HepG2 (cell line): ENCODE data around the gene PHC1. TPM values are rescaled to one million over a fixed set of nuclear protein-coding genes. Genes with fewer than 3 reads are reported as not detected.
A peak's percentile ranks its signal among the peaks of the same experiment; 100 is the strongest.

Experiments used
- EED ChIP-seq: sonication (generic); formaldehyde crosslinking; IDR thresholded peaks from 2 replicates; pipeline ENCODE4 v1.5.0; 2020; ENCODE audit warnings: mild to moderate bottlenecking, missing genetic modification reagents
- ERF ChIP-seq: IDR thresholded peaks from 2 replicates; pipeline ENCODE4 v1.6.1; 2018; ENCODE audit warnings: missing biosample characterization, missing genetic modification reagents
- ESRRA ChIP-seq: sonication (generic); formaldehyde crosslinking; IDR thresholded peaks from 2 replicates; pipeline ENCODE4 v1.5.1; 2020; ENCODE audit warnings: mild to moderate bottlenecking, low read depth, missing genetic modification reagents
- IRF2 ChIP-seq: IDR thresholded peaks from 2 replicates; pipeline ENCODE4 v1.6.1; 2018; ENCODE audit warnings: missing genetic modification reagents, missing compliant biosample characterization
- NBN ChIP-seq: fragments of 450-650 bp; conservative IDR thresholded peaks from 2 replicates; pipeline ENCODE4 v1.6.1; 2017
- NCOA5 ChIP-seq: sonication (generic); formaldehyde crosslinking; IDR thresholded peaks from 2 replicates; pipeline ENCODE4 v1.4.0; 2020; ENCODE audit warnings: missing genetic modification reagents
- NFIC ChIP-seq: IDR thresholded peaks from 2 replicates; pipeline ENCODE4 v1.6.1; 2012; ENCODE audit warnings: mild to moderate bottlenecking, low read length, inconsistent platforms
- NFKB2 ChIP-seq: sonication (generic); formaldehyde crosslinking; IDR thresholded peaks from 2 replicates; pipeline ENCODE4 v1.4.0; 2020; ENCODE audit warnings: missing genetic modification reagents, borderline replicate concordance
- PAF1 ChIP-seq: IDR thresholded peaks from 2 replicates; pipeline ENCODE4 v1.6.1; 2016; ENCODE audit warnings: missing genetic modification reagents, missing compliant biosample characterization
- RXRB ChIP-seq: IDR thresholded peaks from 2 replicates; pipeline ENCODE4 v1.6.1; 2016; ENCODE audit warnings: borderline replicate concordance, missing genetic modification reagents, missing compliant biosample characterization
- XBP1 ChIP-seq: sonication (generic); formaldehyde crosslinking; IDR thresholded peaks from 2 replicates; pipeline ENCODE4 v1.5.0; 2020; ENCODE audit warnings: missing genetic modification reagents
- ZFYVE20 ChIP-seq: sonication (generic); formaldehyde crosslinking; IDR thresholded peaks from 2 replicates; pipeline ENCODE4 v1.8.0; 2023; ENCODE audit warnings: low read depth, mild to moderate bottlenecking, moderate library complexity, missing genetic modification reagents, borderline replicate concordance
- ZKSCAN8 ChIP-seq: IDR thresholded peaks from 2 replicates; pipeline ENCODE4 v1.6.1; 2016; ENCODE audit warnings: borderline replicate concordance, missing genetic modification reagents, missing compliant biosample characterization
- ZNF331 ChIP-seq: sonication (generic); formaldehyde crosslinking; IDR thresholded peaks from 2 replicates; pipeline ENCODE4 v1.4.0; 2020; ENCODE audit warnings: missing genetic modification reagents
- ZNF431 ChIP-seq: sonication (generic); formaldehyde crosslinking; IDR thresholded peaks from 2 replicates; pipeline ENCODE4 v1.9.0; 2022; ENCODE audit warnings: missing genetic modification reagents, low read depth, mild to moderate bottlenecking, borderline replicate concordance
- ZNF713 ChIP-seq: sonication (generic); formaldehyde crosslinking; IDR thresholded peaks from 2 replicates; pipeline ENCODE4 v1.4.0; 2020; ENCODE audit warnings: mild to moderate bottlenecking, missing genetic modification reagents
- polyA plus RNA-seq, 8 experiments: library from polyadenylated mRNA; depleted of rRNA in 3 of 8; stranded (reverse) in 7 of 8; unstranded in 1 of 8; fragments of >200 nt; fragmentation: Illumina TruSeq in 4 of 8; extraction: Trizol in 4 of 8; gene quantifications; 2 replicates each; pipeline versions ENCODE4 v1.2.1 to v1.2.3, GENCODE V29; 2011 to 2016; ENCODE audit warnings: low read depth in 4 of 8, missing spikeins in 1 of 8, mixed read lengths in 1 of 8; ENCODE audit not compliant: insufficient read depth in 1 of 8
- total RNA-seq, 5 experiments: library from RNA; depleted of rRNA; stranded (reverse); fragments of >200 nt; fragmentation: Illumina TruSeq; extraction: Trizol; gene quantifications; 2 replicates each; pipeline ENCODE4 v1.2.3, GENCODE V29; 2016; ENCODE audit warnings: low read depth in 1 of 5
- TF ChIP-seq, protein P1 (sequence below): sonication (generic); formaldehyde crosslinking; IDR thresholded peaks from 2 replicates; pipeline ENCODE4 v1.4.0; 2020; ENCODE audit warnings: mild to moderate bottlenecking, missing genetic modification reagents
- TF ChIP-seq, protein P2 (sequence below): sonication (generic); formaldehyde crosslinking; IDR thresholded peaks from 2 replicates; pipeline ENCODE4 v1.4.0; 2020; ENCODE audit warnings: mild to moderate bottlenecking, low read depth, missing genetic modification reagents
- TF ChIP-seq, protein P3 (sequence below): sonication (generic); formaldehyde crosslinking; IDR thresholded peaks from 2 replicates; pipeline ENCODE4 v1.4.0; 2020; ENCODE audit warnings: low read depth, mild to moderate bottlenecking, missing genetic modification reagents
- TF ChIP-seq, protein P4 (sequence below): sonication (generic); formaldehyde crosslinking; IDR thresholded peaks from 2 replicates; pipeline ENCODE4 v1.4.0; 2020; ENCODE audit warnings: missing genetic modification reagents, borderline replicate concordance
- TF ChIP-seq, protein P5 (sequence below): sonication (generic); formaldehyde crosslinking; IDR thresholded peaks from 2 replicates; pipeline ENCODE4 v1.4.0; 2020; ENCODE audit warnings: missing genetic modification reagents, borderline replicate concordance

The PHC1 gene
- total and polyA plus RNA-seq, 2 of the 13 experiments (the other 11 are each of a cell fraction or from before 2014, with no cell fraction given) = 9.4 to 35.0 TPM

DNA sequence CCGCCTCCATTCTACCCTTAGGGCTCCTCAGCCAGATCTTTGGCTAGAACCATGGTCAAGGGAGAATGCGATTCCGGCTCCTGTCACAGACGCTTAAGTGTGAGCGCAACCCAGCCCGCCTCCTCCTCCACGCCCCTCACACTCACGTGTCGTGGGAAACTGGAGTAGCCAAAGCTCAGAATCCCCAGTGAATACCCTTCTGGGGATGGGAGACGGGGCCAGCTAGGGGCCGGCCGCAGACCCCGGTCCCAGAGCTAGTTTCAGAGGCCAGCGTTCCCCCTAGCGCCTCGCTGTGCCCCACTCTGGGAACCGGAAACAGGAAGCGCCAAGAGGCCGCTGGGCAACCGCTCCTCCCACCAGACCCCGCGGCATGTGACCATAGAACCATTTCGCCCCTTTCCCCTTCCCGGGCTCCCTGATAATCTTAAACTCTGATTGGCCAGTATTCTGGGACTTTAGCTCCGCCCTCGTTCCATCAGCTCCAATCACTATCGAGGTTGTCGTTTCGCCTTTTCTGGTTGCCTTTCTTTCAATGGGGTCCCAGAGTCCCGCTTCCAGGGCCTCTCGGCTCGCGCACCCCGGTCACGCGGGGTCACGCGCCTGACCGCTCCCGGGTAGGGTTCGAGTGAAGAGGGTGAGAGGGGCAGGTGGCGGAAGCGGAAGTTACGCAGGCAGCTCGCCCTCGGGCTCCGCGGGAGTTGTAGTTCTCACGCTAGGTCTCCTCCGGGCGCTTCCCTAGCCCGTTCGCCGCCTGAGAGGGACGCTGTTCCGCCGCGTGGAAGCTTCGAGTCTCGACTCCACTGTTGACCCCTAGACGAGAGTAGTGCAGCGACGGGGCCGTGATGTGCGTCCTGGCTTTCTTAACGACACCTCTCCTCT, 35.3 kb downstream of the PHC1 start, which contains the start of gene M6PR (continued):
- TF ChIP-seq NCOA5 = no peak
- TF ChIP-seq ESRRA (CRISPR knock-in tag) = peak; percentile 71
- TF ChIP-seq PAF1 (CRISPR knock-in tag) = no peak
- TF ChIP-seq NFKB2 (CRISPR knock-in tag) = peak; percentile 80; the same call in 1 of the 2 replicates
- TF ChIP-seq RXRB (CRISPR knock-in tag) = peak; percentile 71; the same call in 1 of the 2 replicates
- TF ChIP-seq, protein P1, sequence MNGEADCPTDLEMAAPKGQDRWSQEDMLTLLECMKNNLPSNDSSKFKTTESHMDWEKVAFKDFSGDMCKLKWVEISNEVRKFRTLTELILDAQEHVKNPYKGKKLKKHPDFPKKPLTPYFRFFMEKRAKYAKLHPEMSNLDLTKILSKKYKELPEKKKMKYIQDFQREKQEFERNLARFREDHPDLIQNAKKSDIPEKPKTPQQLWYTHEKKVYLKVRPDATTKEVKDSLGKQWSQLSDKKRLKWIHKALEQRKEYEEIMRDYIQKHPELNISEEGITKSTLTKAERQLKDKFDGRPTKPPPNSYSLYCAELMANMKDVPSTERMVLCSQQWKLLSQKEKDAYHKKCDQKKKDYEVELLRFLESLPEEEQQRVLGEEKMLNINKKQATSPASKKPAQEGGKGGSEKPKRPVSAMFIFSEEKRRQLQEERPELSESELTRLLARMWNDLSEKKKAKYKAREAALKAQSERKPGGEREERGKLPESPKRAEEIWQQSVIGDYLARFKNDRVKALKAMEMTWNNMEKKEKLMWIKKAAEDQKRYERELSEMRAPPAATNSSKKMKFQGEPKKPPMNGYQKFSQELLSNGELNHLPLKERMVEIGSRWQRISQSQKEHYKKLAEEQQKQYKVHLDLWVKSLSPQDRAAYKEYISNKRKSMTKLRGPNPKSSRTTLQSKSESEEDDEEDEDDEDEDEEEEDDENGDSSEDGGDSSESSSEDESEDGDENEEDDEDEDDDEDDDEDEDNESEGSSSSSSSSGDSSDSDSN (CRISPR knock-in tag) = peak; percentile 26
- peak; percentile 81 for TF ChIP-seq EED (CRISPR knock-in tag)
- TF ChIP-seq ZFYVE20 (CRISPR knock-in tag) = no peak
- peak; percentile 77 for TF ChIP-seq ZNF331 (CRISPR knock-in tag)
- TF ChIP-seq NBN = no peak
- TF ChIP-seq ERF (CRISPR knock-in tag) = peak; percentile 57; the same call in 1 of the 2 replicates
- TF ChIP-seq, protein P2, sequence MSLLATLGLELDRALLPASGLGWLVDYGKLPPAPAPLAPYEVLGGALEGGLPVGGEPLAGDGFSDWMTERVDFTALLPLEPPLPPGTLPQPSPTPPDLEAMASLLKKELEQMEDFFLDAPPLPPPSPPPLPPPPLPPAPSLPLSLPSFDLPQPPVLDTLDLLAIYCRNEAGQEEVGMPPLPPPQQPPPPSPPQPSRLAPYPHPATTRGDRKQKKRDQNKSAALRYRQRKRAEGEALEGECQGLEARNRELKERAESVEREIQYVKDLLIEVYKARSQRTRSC = no peak
- TF ChIP-seq, protein P3, sequence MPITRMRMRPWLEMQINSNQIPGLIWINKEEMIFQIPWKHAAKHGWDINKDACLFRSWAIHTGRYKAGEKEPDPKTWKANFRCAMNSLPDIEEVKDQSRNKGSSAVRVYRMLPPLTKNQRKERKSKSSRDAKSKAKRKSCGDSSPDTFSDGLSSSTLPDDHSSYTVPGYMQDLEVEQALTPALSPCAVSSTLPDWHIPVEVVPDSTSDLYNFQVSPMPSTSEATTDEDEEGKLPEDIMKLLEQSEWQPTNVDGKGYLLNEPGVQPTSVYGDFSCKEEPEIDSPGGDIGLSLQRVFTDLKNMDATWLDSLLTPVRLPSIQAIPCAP = no peak
- TF ChIP-seq ZNF431 (CRISPR knock-in tag) = peak; percentile 52; the same call in 1 of the 2 replicates
- TF ChIP-seq NFIC = no peak
- TF ChIP-seq, protein P4, sequence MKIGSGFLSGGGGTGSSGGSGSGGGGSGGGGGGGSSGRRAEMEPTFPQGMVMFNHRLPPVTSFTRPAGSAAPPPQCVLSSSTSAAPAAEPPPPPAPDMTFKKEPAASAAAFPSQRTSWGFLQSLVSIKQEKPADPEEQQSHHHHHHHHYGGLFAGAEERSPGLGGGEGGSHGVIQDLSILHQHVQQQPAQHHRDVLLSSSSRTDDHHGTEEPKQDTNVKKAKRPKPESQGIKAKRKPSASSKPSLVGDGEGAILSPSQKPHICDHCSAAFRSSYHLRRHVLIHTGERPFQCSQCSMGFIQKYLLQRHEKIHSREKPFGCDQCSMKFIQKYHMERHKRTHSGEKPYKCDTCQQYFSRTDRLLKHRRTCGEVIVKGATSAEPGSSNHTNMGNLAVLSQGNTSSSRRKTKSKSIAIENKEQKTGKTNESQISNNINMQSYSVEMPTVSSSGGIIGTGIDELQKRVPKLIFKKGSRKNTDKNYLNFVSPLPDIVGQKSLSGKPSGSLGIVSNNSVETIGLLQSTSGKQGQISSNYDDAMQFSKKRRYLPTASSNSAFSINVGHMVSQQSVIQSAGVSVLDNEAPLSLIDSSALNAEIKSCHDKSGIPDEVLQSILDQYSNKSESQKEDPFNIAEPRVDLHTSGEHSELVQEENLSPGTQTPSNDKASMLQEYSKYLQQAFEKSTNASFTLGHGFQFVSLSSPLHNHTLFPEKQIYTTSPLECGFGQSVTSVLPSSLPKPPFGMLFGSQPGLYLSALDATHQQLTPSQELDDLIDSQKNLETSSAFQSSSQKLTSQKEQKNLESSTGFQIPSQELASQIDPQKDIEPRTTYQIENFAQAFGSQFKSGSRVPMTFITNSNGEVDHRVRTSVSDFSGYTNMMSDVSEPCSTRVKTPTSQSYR (CRISPR knock-in tag) = no peak
- TF ChIP-seq IRF2 (CRISPR knock-in tag) = peak; percentile 81
- TF ChIP-seq XBP1 (CRISPR knock-in tag) = no peak
- TF ChIP-seq, protein P5, sequence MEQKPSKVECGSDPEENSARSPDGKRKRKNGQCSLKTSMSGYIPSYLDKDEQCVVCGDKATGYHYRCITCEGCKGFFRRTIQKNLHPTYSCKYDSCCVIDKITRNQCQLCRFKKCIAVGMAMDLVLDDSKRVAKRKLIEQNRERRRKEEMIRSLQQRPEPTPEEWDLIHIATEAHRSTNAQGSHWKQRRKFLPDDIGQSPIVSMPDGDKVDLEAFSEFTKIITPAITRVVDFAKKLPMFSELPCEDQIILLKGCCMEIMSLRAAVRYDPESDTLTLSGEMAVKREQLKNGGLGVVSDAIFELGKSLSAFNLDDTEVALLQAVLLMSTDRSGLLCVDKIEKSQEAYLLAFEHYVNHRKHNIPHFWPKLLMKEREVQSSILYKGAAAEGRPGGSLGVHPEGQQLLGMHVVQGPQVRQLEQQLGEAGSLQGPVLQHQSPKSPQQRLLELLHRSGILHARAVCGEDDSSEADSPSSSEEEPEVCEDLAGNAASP (CRISPR knock-in tag) = peak; percentile 93
- TF ChIP-seq ZKSCAN8 (CRISPR knock-in tag) = no peak
- no peak for TF ChIP-seq ZNF713
